IMR-90 (cell line): Measurements from ENCODE around the gene SRSF2.
"Not testable (repeated sequence)": the region's sequence is repeated elsewhere in the genome, so short reads cannot be mapped to it uniquely, and the experiment has no call there.

Source experiments
- CHD1 ChIP-seq: IDR thresholded peaks from 2 replicates; pipeline ENCODE4 v1.6.1; 2012; ENCODE audit warnings: low read depth, low read length, improper control_type of control experiment
- CTCF ChIP-seq: conservative IDR thresholded peaks from 2 replicates; pipeline ENCODE4 v1.5.1; 2012; ENCODE audit warnings: mild to moderate bottlenecking, low read depth, low read length, improper control_type of control experiment
- MAZ ChIP-seq: IDR thresholded peaks from 2 replicates; pipeline ENCODE4 v1.6.1; 2012; ENCODE audit warnings: low read depth, mild to moderate bottlenecking, low read length, improper control_type of control experiment, moderate library complexity, borderline replicate concordance
- POLR2A ChIP-seq: IDR thresholded peaks from 2 replicates; pipeline ENCODE4 v1.6.1; 2012; ENCODE audit warnings: mild to moderate bottlenecking, low read depth, low read length
- RAD21 ChIP-seq: IDR thresholded peaks from 2 replicates; pipeline ENCODE4 v1.6.1; 2012; ENCODE audit warnings: low read length, improper control_type of control experiment
- RFX5 ChIP-seq: IDR thresholded peaks from 2 replicates; pipeline ENCODE4 v1.8.0; 2012; ENCODE audit warnings: low read depth, mild to moderate bottlenecking, low read length, moderate library complexity

GRCh38 chr17:76698466-76698977 is 38.6 kb downstream of the SRSF2 start:
- TF ChIP-seq CTCF, POLR2A, RFX5, MAZ, RAD21, CHD1: not testable (repeated sequence)
